Measurements from ENCODE around the gene KRT74. TPM values are rescaled to one million over a fixed set of nuclear protein-coding genes. Genes with fewer than 3 reads are reported as not detected.

The KRT74 gene
- total and polyA plus RNA-seq, 9 of the 15 experiments (the other 6 are each of a cell fraction or from before 2014, with no cell fraction given): not detected

- no TSS peak for BruUV-seq (replicated peaks)
- no peaks in the 10 kb centered on the region for H3K9me1 ChIP-seq (ENCODE audit: control insufficient read depth, insufficient read depth, low read length)
- TF ChIP-seq GATAD2B (IDR thresholded peaks at IDR 0.05; ENCODE audit: borderline replicate concordance) (no peak), MYBL2 (IDR thresholded peaks at IDR 0.05; ENCODE audit: low read depth) (no peak), MYBL2 (CRISPR knock-in tag; IDR thresholded peaks at IDR 0.05; ENCODE audit: borderline replicate concordance) (no peak), NR1H2 (CRISPR knock-in tag; IDR thresholded peaks at IDR 0.05) (no peak), MYC (IDR thresholded peaks at IDR 0.05; ENCODE audit: low read depth, low read length) (no peak), MYC (CRISPR knock-in tag; IDR thresholded peaks at IDR 0.05; ENCODE audit: borderline replicate concordance, low read depth) (no peak), KDM4B (IDR thresholded peaks at IDR 0.05; ENCODE audit: borderline replicate concordance in 2 of 2, low read depth in 1 of 2) (no peak), RBM22 (IDR thresholded peaks at IDR 0.05; ENCODE audit: low read depth, low read length, poor library complexity, severe bottlenecking) (no peak), MTA1 (IDR thresholded peaks at IDR 0.05; ENCODE audit: borderline replicate concordance) (no peak), POLR3A (IDR thresholded peaks at IDR 0.05; ENCODE audit: borderline replicate concordance, extremely low read depth, insufficient read depth, insufficient read length) (no peak), SREBF1 (IDR thresholded peaks at IDR 0.05; ENCODE audit: borderline replicate concordance, low read depth, low read length) (no peak), ZBTB2 (IDR thresholded peaks at IDR 0.05) (no peak), FOXJ3 (CRISPR knock-in tag; IDR thresholded peaks at IDR 0.05) (no peak)
- TF ChIP-seq, protein P1, sequence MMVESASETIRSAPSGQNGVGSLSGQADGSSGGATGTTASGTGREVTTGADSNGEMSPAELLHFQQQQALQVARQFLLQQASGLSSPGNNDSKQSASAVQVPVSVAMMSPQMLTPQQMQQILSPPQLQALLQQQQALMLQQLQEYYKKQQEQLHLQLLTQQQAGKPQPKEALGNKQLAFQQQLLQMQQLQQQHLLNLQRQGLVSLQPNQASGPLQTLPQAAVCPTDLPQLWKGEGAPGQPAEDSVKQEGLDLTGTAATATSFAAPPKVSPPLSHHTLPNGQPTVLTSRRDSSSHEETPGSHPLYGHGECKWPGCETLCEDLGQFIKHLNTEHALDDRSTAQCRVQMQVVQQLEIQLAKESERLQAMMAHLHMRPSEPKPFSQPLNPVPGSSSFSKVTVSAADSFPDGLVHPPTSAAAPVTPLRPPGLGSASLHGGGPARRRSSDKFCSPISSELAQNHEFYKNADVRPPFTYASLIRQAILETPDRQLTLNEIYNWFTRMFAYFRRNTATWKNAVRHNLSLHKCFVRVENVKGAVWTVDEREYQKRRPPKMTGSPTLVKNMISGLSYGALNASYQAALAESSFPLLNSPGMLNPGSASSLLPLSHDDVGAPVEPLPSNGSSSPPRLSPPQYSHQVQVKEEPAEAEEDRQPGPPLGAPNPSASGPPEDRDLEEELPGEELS (CRISPR knock-in tag; IDR thresholded peaks at IDR 0.05; ENCODE audit: borderline replicate concordance): no peak
- TF ChIP-seq, protein P2, sequence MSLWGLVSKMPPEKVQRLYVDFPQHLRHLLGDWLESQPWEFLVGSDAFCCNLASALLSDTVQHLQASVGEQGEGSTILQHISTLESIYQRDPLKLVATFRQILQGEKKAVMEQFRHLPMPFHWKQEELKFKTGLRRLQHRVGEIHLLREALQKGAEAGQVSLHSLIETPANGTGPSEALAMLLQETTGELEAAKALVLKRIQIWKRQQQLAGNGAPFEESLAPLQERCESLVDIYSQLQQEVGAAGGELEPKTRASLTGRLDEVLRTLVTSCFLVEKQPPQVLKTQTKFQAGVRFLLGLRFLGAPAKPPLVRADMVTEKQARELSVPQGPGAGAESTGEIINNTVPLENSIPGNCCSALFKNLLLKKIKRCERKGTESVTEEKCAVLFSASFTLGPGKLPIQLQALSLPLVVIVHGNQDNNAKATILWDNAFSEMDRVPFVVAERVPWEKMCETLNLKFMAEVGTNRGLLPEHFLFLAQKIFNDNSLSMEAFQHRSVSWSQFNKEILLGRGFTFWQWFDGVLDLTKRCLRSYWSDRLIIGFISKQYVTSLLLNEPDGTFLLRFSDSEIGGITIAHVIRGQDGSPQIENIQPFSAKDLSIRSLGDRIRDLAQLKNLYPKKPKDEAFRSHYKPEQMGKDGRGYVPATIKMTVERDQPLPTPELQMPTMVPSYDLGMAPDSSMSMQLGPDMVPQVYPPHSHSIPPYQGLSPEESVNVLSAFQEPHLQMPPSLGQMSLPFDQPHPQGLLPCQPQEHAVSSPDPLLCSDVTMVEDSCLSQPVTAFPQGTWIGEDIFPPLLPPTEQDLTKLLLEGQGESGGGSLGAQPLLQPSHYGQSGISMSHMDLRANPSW (CRISPR knock-in tag; IDR thresholded peaks at IDR 0.05): no peak
- TF ChIP-seq, protein P3, sequence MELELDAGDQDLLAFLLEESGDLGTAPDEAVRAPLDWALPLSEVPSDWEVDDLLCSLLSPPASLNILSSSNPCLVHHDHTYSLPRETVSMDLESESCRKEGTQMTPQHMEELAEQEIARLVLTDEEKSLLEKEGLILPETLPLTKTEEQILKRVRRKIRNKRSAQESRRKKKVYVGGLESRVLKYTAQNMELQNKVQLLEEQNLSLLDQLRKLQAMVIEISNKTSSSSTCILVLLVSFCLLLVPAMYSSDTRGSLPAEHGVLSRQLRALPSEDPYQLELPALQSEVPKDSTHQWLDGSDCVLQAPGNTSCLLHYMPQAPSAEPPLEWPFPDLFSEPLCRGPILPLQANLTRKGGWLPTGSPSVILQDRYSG (tag; conservative IDR thresholded peaks at IDR 0.05; ENCODE audit: low read depth): no peak
Observed at GRCh38 chr12:52539821-52540173, 33.8 kb downstream of the KRT74 start.

More at GRCh38 chr12:52539821-52540173, 33.8 kb downstream of the KRT74 start:
- no peak overlapping the region for H2AFZ ChIP-seq (ENCODE audit: low read depth, low read length)
- no peaks in the 10 kb centered on the region for H3K9me3 ChIP-seq (replicated peaks; ENCODE audit: control insufficient read depth, insufficient read depth, low read depth, low read length)
- ChIA-PET CTCF (ENCODE audit: low intra/inter-chr PET ratio) (no interaction called here), POLR2A (interaction anchor here (0.5 kb wide), 1 partner anchor 1077 kb away, joined by 3 read pairs; no protein-coding TSS in a partner anchor)
- no peak overlapping the region for H3K4me2 ChIP-seq (ENCODE audit: insufficient read depth, low read length)
- H3K79me2 ChIP-seq (ENCODE audit: control insufficient read depth, insufficient read depth, low read length): no peaks in the 10 kb centered on the region
- peaks cover 4 to 17% of the 10 kb centered on the region in 2 experiments; a peak in 2 of 5 replicates for H3K27me3 ChIP-seq (ENCODE audit: control insufficient read depth in 2 of 2, insufficient read depth in 2 of 2, low read length in 2 of 2)
- WGBS (ENCODE audit: insufficient coverage, low coverage, missing lambda C conversion rate): 0% methylated on average over 3 of the region's 3 CpGs
- no peak overlapping the region for H3K27ac ChIP-seq (ENCODE audit: extremely low read depth, low read depth, low read length)
- H3K9ac ChIP-seq (ENCODE audit: insufficient read depth in 1 of 2, low read depth in 2 of 2, low read length in 2 of 2): no peak overlapping the region
- H3K36me3 ChIP-seq (ENCODE audit: control insufficient read depth, insufficient read depth, low read length): no peaks in the 10 kb centered on the region
- no peak for DNase-seq (ENCODE audit: extremely low read depth in 1 of 4, low spot score in 3 of 4)
- no peak for FAIRE-seq
- in situ Hi-C loops (cut with MboI): no loop called here
- H3K4me3 ChIP-seq: no peak overlapping the region
- no peak for ATAC-seq
- H4K20me1 ChIP-seq (replicated peaks; ENCODE audit: control insufficient read depth, insufficient read depth, low read length): peaks cover 2% of the 10 kb centered on the region; the same call in 1 of the 2 replicates
- H3K4me1 ChIP-seq (replicated peaks in 1 of 2; ENCODE audit: control insufficient read depth in 2 of 2, insufficient read depth in 2 of 2, low read length in 2 of 2): no peaks in the 10 kb centered on the region
- intact Hi-C loops (cut with micrococcal nuclease): no loop called here
